ENCODE measurements around the gene ZNF536. TPM values are rescaled to one million over a fixed set of nuclear protein-coding genes. Genes with fewer than 3 reads are reported as not detected.

Gene ZNF536
- total RNA-seq, 1 donor from 2014 or later: 0.20 TPM

DNA sequence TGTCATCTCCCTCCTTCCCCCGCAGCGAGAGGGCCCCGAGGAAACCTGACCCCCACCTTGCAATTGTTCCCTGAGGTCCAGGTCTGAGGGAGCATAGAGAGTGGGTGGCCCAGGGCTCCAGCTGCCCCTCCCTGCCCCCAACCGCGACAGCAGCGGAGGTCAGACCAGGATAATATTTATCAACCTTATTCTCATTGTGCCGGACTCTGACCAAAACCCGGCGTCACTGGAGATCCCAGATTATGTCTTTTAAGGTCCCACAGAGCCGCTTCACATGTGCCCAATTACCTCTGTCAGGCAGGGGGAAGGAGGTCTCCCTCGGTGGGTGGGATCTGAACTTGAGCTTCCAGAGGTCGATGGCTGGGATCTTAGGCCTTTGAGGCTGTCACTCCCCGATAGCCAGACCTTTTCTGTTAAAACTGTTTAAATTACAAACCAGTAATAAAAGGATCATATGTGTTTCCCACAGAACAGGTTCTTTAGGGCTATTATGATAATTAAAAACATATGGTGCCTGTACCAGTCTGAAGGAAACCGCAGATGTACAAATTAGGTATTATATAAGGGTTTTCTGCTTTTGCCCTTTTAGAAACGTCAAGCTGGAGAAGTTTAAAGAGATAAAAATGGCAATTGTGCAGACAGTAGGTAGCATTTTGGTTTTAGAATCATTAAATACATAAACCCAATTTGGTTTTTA, 195.5 kb downstream of the ZNF536 start:
- ATAC-seq: no peak

- no peak for ATAC-seq
Measured at GRCh38 chr19:30570194-30570593, 198.0 kb downstream of the ZNF536 start.

GRCh38 chr19:30577551-30578105, 205.4 kb downstream of the ZNF536 start:
- ATAC-seq: no peak

- ATAC-seq: no peak
Measured at GRCh38 chr19:30579419-30579818, 207.2 kb downstream of the ZNF536 start.

- ATAC-seq: no peak
Measured at GRCh38 chr19:30580673-30581072, 208.5 kb downstream of the ZNF536 start.

DNA sequence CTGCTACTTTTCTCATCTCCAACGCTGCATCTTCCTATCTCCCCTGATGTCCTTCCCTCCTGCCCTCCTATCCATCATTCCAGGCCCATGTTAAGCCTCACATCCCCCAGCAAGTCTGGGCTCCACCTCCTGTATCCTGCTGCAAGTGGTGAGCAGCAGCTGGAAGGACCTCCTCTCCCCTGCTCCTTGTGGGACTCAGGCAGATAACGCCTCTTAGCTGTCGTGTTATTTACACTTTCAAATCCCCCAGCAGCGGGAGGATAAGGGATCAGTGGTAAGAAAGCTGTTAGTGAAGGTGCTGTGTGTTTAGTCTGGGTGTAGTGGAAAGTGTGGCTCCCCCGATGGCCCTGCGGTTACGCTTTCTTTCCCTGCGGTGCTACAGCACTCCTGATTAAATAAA, 211.9 kb downstream of the ZNF536 start:
- no peak for ATAC-seq

DNA sequence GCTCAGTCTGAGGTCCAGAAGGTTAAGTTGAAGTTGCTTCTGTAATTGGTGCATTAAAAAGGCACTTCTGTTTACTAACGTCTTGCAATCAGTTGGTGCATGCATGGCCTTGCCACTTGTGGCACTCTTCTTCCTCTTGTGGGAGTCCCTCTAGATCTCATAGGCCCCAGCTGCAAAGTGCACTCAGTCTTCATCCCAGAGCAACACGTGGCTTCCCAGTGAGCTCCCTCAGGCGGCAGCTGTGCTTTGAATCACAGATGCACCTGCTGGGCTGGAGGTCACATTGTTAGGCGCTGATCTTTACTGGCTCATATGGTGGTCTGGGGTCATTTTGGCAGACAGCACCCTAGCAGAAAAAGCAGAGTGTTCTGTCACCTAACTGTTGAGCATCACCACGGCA, 215.7 kb downstream of the ZNF536 start:
- no peak for ATAC-seq

- ATAC-seq: no peak
Measured at GRCh38 chr19:30590596-30591229, 218.5 kb downstream of the ZNF536 start.

DNA sequence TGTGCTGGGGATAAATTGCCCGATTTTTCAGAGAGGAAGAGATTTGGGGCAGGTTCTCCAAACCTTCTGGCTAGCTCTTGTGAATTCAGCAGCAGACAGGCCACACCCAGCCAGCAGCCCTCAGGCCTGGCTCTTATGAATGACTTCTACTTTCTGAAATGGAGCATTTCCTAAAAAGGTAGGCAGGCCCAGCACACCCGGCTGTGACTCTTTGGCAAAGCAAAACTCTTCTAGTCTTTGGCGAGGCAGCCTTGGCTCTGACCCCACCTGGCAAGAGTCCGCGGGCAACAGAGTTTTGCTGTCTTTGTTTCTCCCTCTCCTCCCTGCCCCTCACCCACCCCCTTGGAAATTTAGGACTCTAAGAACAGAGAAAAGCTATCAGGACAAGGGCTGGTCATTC, 221.2 kb downstream of the ZNF536 start:
- ATAC-seq: no peak

GRCh38 chr19:30593975-30594745, 222.0 kb downstream of the ZNF536 start:
- no peak for ATAC-seq

- ATAC-seq: no peak
Measured at GRCh38 chr19:30596268-30596667, 224.1 kb downstream of the ZNF536 start.

- no peak for ATAC-seq
Measured at GRCh38 chr19:30596813-30597399, 224.7 kb downstream of the ZNF536 start.

- no peak for ATAC-seq
Measured at GRCh38 chr19:30598688-30599087, 226.5 kb downstream of the ZNF536 start.

DNA sequence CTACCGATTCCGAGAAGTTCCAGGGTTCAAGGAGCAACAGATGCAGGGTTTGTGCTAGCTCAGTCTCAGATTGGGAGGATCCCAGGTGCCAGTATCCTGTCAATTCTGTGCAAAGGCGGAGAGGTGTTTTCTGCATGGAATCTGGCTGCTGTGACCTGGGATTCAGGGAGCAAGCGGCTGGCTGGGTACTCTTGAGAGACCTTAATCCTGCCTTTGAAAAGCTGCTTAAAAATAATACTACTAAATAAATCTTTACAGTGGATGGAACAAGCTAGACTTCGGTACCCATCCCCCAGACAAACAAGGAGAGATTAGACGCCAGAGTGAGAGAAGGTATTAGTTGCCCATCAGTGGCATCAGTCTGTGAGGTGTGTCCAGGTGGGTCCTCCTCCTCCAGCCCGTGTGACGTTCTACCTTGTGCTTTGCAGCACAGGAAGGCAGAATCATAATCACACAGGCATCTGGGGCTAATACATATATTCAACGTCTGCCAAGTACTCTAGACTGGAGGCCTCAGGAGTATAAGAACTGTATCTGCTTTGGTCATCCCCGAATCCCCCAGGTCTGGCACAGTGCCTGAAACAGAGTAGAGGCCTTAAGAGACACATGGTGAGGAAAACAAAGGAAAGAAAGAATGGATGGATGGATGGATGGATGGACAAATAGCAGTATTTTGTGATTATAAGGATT, 230.6 kb downstream of the ZNF536 start:
- no peak for ATAC-seq

GRCh38 chr19:30604657-30605056, 232.5 kb downstream of the ZNF536 start:
- ATAC-seq: no peak

DNA sequence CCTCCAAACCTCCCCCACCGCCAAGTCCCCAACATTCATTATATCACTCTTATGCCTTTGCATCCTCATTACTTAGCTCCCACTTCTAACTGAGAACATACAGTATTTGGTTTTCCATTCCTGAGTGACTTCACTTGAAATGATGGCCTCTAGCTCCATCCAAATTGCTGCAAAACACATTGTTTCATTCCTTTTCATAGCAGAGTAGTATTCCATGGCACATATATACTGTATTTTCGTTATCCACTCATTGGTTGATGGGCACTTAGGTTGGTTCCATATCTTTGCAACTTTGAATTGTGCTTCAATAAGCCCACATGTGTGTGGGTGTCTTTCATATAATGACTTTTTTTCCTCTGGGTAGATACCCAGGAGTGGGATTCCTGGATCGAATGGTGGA, 233.1 kb downstream of the ZNF536 start:
- ATAC-seq: no peak

DNA sequence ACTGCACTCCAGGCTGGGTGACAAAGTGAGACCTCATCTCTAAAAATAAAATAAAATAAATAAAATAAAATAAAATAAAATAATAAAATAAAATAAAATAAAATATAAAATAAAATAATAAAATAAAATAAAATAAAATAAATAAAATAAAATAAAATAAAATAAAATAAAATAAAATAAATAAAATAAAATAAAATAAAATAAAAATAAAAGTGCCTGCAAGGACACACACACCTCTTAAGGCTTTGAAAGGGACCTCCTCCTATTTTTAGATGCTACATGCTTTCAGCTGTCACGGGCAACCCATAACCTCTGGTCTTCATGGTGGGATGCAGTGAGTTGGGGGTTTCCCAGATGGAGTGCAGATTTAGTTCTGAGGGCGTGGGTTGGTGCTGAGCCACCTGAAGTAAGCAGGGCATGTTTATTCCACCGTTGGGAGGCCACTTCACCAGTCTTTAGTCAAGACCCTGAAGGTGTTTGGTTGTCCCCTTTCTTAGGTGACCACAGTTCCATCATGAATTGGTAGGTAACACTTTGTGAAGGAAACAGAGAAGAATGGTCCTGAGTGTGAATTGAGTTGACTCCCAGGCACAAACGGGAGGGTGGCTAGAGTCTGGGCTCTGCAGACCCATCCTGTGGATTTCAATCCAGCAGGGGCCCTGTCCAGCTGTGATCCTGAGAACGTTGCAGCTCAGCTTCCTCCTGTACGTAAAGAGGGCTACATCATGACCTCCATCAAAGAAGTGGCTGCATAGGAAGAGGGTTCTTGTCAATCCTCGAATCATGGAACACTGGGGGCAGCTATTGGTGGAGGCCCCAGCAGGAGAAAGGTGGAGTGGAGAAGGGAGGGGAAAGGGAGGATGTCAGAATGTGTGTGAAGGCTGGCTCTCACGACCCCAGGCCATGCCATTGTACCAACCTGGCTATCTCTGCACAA, 234.2 kb downstream of the ZNF536 start:
- ATAC-seq: no peak

Data from esophagus mucosa (tissue), 1 donor.